IMR-90 (cell line): ENCODE results near the gene CD3E. TPM values are rescaled to one million over a fixed set of nuclear protein-coding genes. Genes with fewer than 3 reads are reported as not detected.

Source experiments
- ATAC-seq: fragments of 200-7000 bp; cut with Tn5 transposase; 2 replicates; pipeline ENCODE4 v1.9.1; 2020; ENCODE audit warnings: low read depth, mild to moderate bottlenecking, moderate library complexity
- Bru-seq: library from RNA; stranded (reverse); fragments of 400-500 nt; gene quantifications from one replicate; lab custom pipeline; 2021; lab: Mats Ljungman, UMichigan
- BruChase-seq, 2 experiments: library from RNA; stranded (reverse); fragments of 400-500 nt; gene quantifications; one replicate each; lab custom pipeline; 2021; lab: Mats Ljungman, UMichigan
- BruUV-seq: library from RNA; stranded (reverse); fragments of 400-500 nt; replicated peaks from 2 replicates; lab custom pipeline; 2021; lab: Mats Ljungman, UMichigan
- CTCF ChIA-PET: fragments of 300-600 bp; formaldehyde crosslinking; extraction: SDS; loops from one replicate; lab custom pipeline; 2021; ENCODE audit warnings: antibody characterized with exemption; lab: Yijun Ruan, JAX
- POLR2A ChIA-PET: fragments of 300-600 bp; sonication (Branson Sonifier 250); formaldehyde crosslinking; loops from one replicate; lab custom pipeline; 2022; ENCODE audit warnings: antibody characterized with exemption; ENCODE audit not compliant: unreplicated experiment; lab: Charles Lee
- DNase-seq: peaks from one replicate; pipeline ENCODE4 v3.0.0; 2013
- H2AFZ ChIP-seq: replicated peaks from 2 replicates; pipeline ENCODE3; 2013; ENCODE audit warnings: low read length, mild to moderate bottlenecking; ENCODE audit not compliant: poor library complexity
- H2AK5ac ChIP-seq: 2 replicates; pipeline ENCODE4 v1.6.1; 2013; ENCODE audit warnings: low read depth, low read length, inconsistent platforms
- H2AK9ac ChIP-seq: replicated peaks from 2 replicates; pipeline ENCODE3; 2013; ENCODE audit warnings: mild to moderate bottlenecking, low read depth, low read length, moderate library complexity; ENCODE audit not compliant: poor library complexity
- H2BK120ac ChIP-seq: 2 replicates; pipeline ENCODE4 v1.6.1; 2013; ENCODE audit warnings: low read depth, low read length, inconsistent platforms
- H2BK15ac ChIP-seq: 3 replicates; pipeline ENCODE4 v1.6.1; 2013; ENCODE audit warnings: low read depth, low read length, inconsistent platforms
- H2BK20ac ChIP-seq: 2 replicates; pipeline ENCODE4 v1.6.1; 2013; ENCODE audit warnings: low read depth, mild to moderate bottlenecking, inconsistent platforms, low read length, moderate library complexity
- H2BK5ac ChIP-seq: 2 replicates; pipeline ENCODE4 v1.6.1; 2013; ENCODE audit warnings: mild to moderate bottlenecking, low read depth, low read length, inconsistent platforms; ENCODE audit not compliant: poor library complexity, severe bottlenecking
- H3K14ac ChIP-seq: replicated peaks from 2 replicates; pipeline ENCODE4 v1.6.1; 2013; ENCODE audit warnings: low read depth, low read length, inconsistent platforms
- H3K18ac ChIP-seq: 2 replicates; pipeline ENCODE4 v1.6.1; 2013; ENCODE audit warnings: low read depth, low read length, control low read depth
- H3K23ac ChIP-seq: 2 replicates; pipeline ENCODE4 v1.6.1; 2013; ENCODE audit warnings: low read depth, low read length, inconsistent platforms
- H3K27ac ChIP-seq: 2 replicates; pipeline ENCODE4 v1.5.1; 2013; ENCODE audit warnings: mild to moderate bottlenecking, control low read depth, low read length; ENCODE audit not compliant: insufficient read depth
- H3K27me3 ChIP-seq: 2 replicates; pipeline ENCODE4 v1.6.1; 2013; ENCODE audit warnings: low read length; ENCODE audit not compliant: control insufficient read depth, insufficient read depth
- H3K36me3 ChIP-seq: 2 replicates; pipeline ENCODE4 v1.6.1; 2013; ENCODE audit warnings: low read length, mixed read lengths; ENCODE audit not compliant: control insufficient read depth, insufficient read depth
- H3K4ac ChIP-seq: 2 replicates; pipeline ENCODE4 v1.6.1; 2013; ENCODE audit warnings: low read depth, low read length, inconsistent platforms
- H3K4me1 ChIP-seq: 2 replicates; pipeline ENCODE4 v1.6.1; 2013; ENCODE audit warnings: low read length, mixed read lengths; ENCODE audit not compliant: control insufficient read depth, insufficient read depth
- H3K4me2 ChIP-seq: 2 replicates; pipeline ENCODE4 v1.6.1; 2013; ENCODE audit warnings: low read depth, mild to moderate bottlenecking, control low read depth, low read length, moderate library complexity
- H3K4me3 ChIP-seq: 2 replicates; pipeline ENCODE4 v1.5.1; 2013; ENCODE audit warnings: low read depth, mild to moderate bottlenecking, control low read depth, low read length, moderate library complexity; ENCODE audit not compliant: insufficient read depth
- H3K56ac ChIP-seq: 2 replicates; pipeline ENCODE4 v1.6.1; 2013; ENCODE audit warnings: low read length, inconsistent platforms; ENCODE audit not compliant: insufficient read depth; ENCODE audit errors: extremely low read depth
- H3K79me1 ChIP-seq, 2 experiments: 2 replicates each; pipeline ENCODE4 v1.6.1; 2013; ENCODE audit warnings: low read length in 2 of 2, inconsistent platforms in 1 of 2, low read depth in 1 of 2
- H3K9ac ChIP-seq: 2 replicates; pipeline ENCODE4 v1.6.1; 2013; ENCODE audit warnings: low read depth, low read length, control low read depth
- H3K9me1 ChIP-seq: 2 replicates; pipeline ENCODE4 v1.6.1; 2013; ENCODE audit warnings: low read length, inconsistent platforms; ENCODE audit not compliant: insufficient read depth
- H3K9me3 ChIP-seq: 2 replicates; pipeline ENCODE4 v1.6.1; 2013; ENCODE audit warnings: low read length; ENCODE audit not compliant: control insufficient read depth, insufficient read depth
- H4K20me1 ChIP-seq: 2 replicates; pipeline ENCODE4 v1.6.1; 2013; ENCODE audit warnings: low read length, inconsistent platforms; ENCODE audit not compliant: insufficient read depth
- H4K5ac ChIP-seq: 2 replicates; pipeline ENCODE4 v1.6.1; 2013; ENCODE audit warnings: mild to moderate bottlenecking, low read depth, low read length, control low read depth
- H4K8ac ChIP-seq, 2 experiments: 2 replicates each; pipeline ENCODE4 v1.6.1; 2013; ENCODE audit warnings: low read depth in 2 of 2, low read length in 2 of 2, control low read depth in 1 of 2, inconsistent platforms in 1 of 2
- H4K91ac ChIP-seq: 2 replicates; pipeline ENCODE4 v1.6.1; 2013; ENCODE audit warnings: low read depth, low read length, inconsistent platforms; ENCODE audit not compliant: insufficient read depth
- CHD1 ChIP-seq: IDR thresholded peaks from 2 replicates; pipeline ENCODE4 v1.6.1; 2012; ENCODE audit warnings: low read depth, low read length, improper control_type of control experiment
- MAZ ChIP-seq: IDR thresholded peaks from 2 replicates; pipeline ENCODE4 v1.6.1; 2012; ENCODE audit warnings: low read depth, mild to moderate bottlenecking, low read length, improper control_type of control experiment, moderate library complexity, borderline replicate concordance
- MXI1 ChIP-seq: IDR thresholded peaks from 2 replicates; pipeline ENCODE4 v1.6.1; 2012; ENCODE audit warnings: low read depth, mild to moderate bottlenecking, low read length, moderate library complexity, borderline replicate concordance
- NFE2L2 ChIP-seq: fragments of 150-350 bp; IDR thresholded peaks from 2 replicates; pipeline ENCODE4 v1.6.1; 2016; ENCODE audit warnings: low read depth, mild to moderate bottlenecking, low read length
- POLR2A ChIP-seq: IDR thresholded peaks from 2 replicates; pipeline ENCODE4 v1.6.1; 2012; ENCODE audit warnings: mild to moderate bottlenecking, low read depth, low read length
- WGBS, 2 experiments: methylation state at CpG; one replicate each; pipeline versions ENCODE4 v1.1.5 to v1.1.7; 2013; ENCODE audit warnings: missing lambda C conversion rate in 2 of 2; ENCODE audit not compliant: insufficient read length in 1 of 2; ENCODE audit errors: extremely low coverage in 2 of 2; 5-methylcytosine and 5-hydroxymethylcytosine counted together
- dilution Hi-C: fragments of 300-500 bp; cut with HindIII; formaldehyde crosslinking; loops from one replicate; pipeline ENCODE4 v1.14.3; 2018; ENCODE audit warnings: low sequenced_read_pairs; ENCODE audit not compliant: unreplicated experiment
- in situ Hi-C: fragments of 300-500 bp; cut with MboI; formaldehyde crosslinking; loops from 3 replicates; pipeline ENCODE4 v1.14.3; 2019; ENCODE audit warnings: low sequenced_read_pairs, inconsistent platforms, mixed read lengths
- intact Hi-C: fragments of 100-400 bp; cut with micrococcal nuclease; formaldehyde crosslinking; loops from 2 replicates; pipeline ENCODE4 v1.10.0; 2022
- long read RNA-seq: library from polyadenylated mRNA; unstranded; transcript quantifications from one replicate; pipeline ENCODE4 v2.0.0, GENCODE V29; 2021; ENCODE audit not compliant: unreplicated experiment
- polyA plus RNA-seq, 3 experiments: library from polyadenylated mRNA; depleted of rRNA; stranded (reverse); fragments of >200 nt; gene quantifications; 2 replicates each; pipeline ENCODE4 v1.2.3, GENCODE V29; 2012; ENCODE audit warnings: low replicate concordance in 1 of 3
- total RNA-seq: library from RNA; depleted of rRNA; stranded (reverse); fragments of >200 nt; gene quantifications from 2 replicates; pipeline ENCODE4 v1.2.3, GENCODE V29; 2012; rRNA removed

CD3E gene
- total RNA-seq (not detected in 2 replicates), polyA plus RNA-seq (2012; rRNA removed) (not detected in 2 replicates), Bru-seq, nascent RNA (not detected), BruChase-seq, experiment 1, labeled RNA remaining after a 6-hour chase (not detected), BruChase-seq, experiment 2, labeled RNA remaining after a 2-hour chase (not detected)
- polyA plus RNA-seq (2012; cell fraction: cytosol; rRNA removed), result not detected in 2 replicates
- not detected in 2 replicates for polyA plus RNA-seq (2012; cell fraction: nucleus; rRNA removed; ENCODE audit: low replicate concordance)
- long read RNA-seq, result 0 reads

- H3K9me1 ChIP-seq, result no peaks in the 10 kb centered on the region
- no peak within 1 kb of the TSS for H4K5ac ChIP-seq
- WGBS, 2 experiments, result no CpG with 5 or more reads among the region's 8 CpGs
- no peak within 1 kb of the TSS for H2BK15ac ChIP-seq
- no peaks in the 10 kb centered on the region for H4K20me1 ChIP-seq
- no peak within 1 kb of the TSS for H2AK5ac ChIP-seq
- H3K36me3 ChIP-seq, result no peaks in the 10 kb centered on the region
- no TSS peak for BruUV-seq
- H4K91ac ChIP-seq, result no peak within 1 kb of the TSS
- H3K4ac ChIP-seq, result no peak within 1 kb of the TSS
- TF ChIP-seq MAZ (no peak), MXI1 (no peak), NFE2L2 (no peak), CHD1 (no peak), POLR2A (no peak)
- H2AFZ ChIP-seq, result no peak within 1 kb of the TSS
- no peaks in the 10 kb centered on the region for H3K4me1 ChIP-seq
- no peak within 1 kb of the TSS for H2BK120ac ChIP-seq
- POLR2A ChIA-PET, result no interaction called here
- H3K4me3 ChIP-seq, result no peak within 1 kb of the TSS
- H2AK9ac ChIP-seq, result no peak within 1 kb of the TSS
- no peak within 1 kb of the TSS for H3K9ac ChIP-seq
- no peaks in the 10 kb centered on the region for H3K79me1 ChIP-seq
- dilution Hi-C loops (no loop called here), in situ Hi-C loops (no loop called here), intact Hi-C loops (no loop called here)
- H3K18ac ChIP-seq, result no peak within 1 kb of the TSS
- H3K14ac ChIP-seq, result no peak within 1 kb of the TSS
- no peaks in the 10 kb centered on the region for H3K9me3 ChIP-seq
- DNase-seq, result no peak
- H4K8ac ChIP-seq, result no peak within 1 kb of the TSS
- ATAC-seq, result no peak
- peaks cover 12% of the 10 kb centered on the region for H3K27me3 ChIP-seq
- no peak within 1 kb of the TSS for H3K4me2 ChIP-seq
- no peak within 1 kb of the TSS for H3K27ac ChIP-seq
- H3K23ac ChIP-seq, result no peak within 1 kb of the TSS
- H2BK5ac ChIP-seq, result no peak within 1 kb of the TSS
- CTCF ChIA-PET, result no interaction called here
- no peak within 1 kb of the TSS for H2BK20ac ChIP-seq
- H3K56ac ChIP-seq, result no peak within 1 kb of the TSS
These were observed at the start of gene CD3E for GRCh38 chr11:118304568-118305248. Gene CD3E, plus strand, starts transcription at chr11:118304730. Its CDS starts 223 bp downstream, at chr11:118304953.
